ENCODE measurements around the gene RANBP2.

RANBP2 gene

DNA sequence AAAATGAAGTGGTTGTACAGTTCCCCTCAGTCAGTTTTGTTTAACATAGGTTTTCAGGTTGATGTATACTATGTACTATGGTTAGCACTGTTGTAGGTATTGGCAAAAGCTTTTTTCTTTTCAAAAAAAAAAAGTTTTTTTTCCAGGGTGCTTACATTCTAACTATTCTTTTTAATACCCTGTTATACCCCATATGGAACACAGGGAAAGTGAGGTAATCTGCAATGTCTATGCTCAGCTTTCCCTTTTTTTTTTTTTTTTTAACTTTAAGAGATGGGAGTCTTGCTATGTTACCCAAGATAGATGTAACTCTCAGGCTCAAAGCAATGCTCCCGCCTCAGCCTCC is 66.7 kb downstream of the RANBP2 start:
- no peak for DNase-seq

DNA sequence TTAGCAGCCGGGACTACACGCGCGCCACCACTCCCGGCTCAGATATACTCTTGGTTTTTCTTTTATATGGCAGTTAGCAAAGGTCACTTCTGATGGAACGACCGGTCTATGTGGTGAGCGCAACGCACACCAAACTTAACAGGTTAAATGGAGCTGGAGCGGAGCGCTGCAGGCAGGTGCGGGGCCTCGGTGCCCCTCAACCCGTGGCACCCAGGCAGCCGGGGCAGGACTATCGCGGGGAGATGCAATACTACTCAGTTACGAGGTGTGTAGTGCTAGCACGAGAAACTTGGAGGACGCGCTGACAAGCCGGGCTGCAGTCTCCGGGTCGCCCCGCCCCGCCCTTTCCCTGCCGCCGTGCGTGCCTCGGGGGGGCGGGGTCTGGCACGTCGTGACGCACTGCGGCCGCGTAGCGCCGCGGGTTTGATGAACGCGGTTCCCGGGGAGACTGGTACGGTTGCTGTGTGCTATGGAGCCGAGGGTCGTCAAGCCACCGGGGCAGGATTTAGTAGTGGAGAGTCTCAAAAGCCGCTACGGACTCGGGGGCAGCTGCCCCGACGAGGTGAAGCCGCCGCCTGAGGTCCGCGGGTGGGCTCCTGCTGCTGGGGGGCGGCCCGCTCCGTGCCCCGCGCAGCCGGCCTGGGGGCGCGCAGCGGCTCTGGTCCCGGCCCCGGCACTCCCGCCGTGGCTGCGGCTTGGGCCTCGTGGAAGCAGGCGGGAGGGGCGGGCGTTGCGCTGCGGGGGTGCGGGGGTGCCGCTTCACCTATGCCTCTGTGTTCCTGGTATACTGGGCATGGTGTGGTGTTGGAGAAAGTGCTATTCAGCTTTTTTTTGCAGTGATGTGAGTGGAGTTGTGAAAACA is 67.3 kb downstream of the RANBP2 start, which contains the start of gene CCDC138:
CCDC138 (plus strand) TSS at position 418 of the 862 bp plus-strand sequence; CDS start at position 470, 52 bp downstream.
- DNase-seq = peak; percentile 75 to 91 (median 79)

DNA sequence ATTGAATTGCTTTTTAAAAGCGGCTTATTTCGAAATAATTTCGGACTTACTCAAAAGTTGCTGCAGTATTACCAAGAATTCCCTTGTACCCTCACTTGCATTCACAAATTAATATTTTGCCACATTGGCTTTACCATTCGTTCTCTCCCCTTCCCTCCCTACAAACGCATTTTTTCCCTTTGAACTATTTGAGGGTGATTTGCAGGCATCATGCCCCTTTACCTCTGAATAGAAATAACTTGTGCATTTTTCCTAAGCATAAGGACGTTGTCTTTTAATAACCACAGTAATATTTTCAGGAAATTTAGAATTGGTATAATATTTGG is 67.9 kb downstream of the RANBP2 start:
- no peak for DNase-seq

DNA sequence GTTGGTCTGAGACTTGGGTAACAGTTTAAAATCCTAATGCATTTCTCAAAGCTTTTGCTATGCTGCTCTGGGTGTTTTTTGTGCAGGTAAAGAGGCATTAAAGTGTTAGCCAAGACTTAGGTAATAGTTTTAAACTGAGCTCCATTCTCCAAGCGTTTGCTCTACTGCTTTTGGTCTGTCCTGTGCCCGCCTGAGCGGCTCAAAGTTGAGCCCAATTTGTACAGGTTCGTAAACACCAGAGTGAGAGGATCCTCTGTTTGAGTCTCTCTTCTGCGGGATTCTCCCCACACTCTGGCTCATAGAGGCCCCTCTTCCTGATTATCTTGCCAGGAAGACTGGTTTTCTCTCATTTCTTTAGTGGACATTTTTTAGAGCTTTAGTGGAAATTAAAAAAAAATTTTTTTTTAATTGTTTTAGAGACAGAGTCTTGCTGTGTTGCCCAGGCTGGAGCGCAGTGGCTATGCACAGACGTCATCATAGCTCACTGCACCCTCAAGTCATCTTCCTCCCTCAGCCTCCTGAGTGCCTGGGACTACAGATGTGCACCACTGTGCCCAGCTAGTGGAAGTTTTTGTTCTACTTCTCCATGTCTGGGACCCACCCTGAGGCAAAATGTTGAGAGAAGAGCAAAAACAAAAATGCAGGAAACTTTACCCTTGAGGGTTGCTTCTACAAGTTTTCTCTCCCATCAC is 83.9 kb downstream of the RANBP2 start:
- no peak for DNase-seq

DNA sequence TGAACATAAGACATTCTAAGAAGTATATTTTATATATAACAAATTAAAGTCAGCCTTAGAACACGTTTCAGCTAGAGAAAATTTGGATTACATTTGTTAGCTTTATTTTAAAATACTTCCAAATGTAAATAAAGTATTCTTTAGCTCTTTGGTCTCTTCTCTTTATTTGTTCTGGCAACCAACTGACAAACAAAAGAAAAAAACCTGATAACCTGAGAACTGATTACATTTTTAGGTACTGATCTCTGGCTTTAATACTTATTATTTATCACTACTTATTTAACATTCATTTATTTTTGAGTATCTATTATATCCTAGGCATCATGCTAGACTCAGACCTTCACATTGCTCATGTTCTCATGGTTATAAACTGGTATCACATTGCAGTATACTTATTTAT is 85.8 kb downstream of the RANBP2 start:
- no peak for DNase-seq

DNA sequence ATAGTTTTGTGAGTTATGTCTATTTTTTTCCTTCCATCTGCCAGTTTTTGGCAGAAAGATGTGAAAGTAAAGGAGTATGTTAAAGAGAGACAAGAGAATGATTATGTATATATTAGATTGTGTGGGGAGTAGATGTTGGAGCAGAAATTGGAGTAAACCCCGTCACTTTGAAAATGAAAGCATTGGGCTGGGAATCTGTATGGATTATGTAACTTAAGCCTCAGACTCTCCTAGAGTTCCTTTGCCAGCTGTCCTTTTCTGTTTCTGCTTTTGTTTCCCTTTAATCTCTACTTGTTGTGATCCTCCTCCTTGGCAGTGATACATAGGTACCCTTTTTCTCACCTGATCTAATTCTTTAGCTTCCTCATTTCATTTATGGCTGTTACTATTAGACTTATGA is 86.5 kb downstream of the RANBP2 start:
- no peak for DNase-seq

DNA sequence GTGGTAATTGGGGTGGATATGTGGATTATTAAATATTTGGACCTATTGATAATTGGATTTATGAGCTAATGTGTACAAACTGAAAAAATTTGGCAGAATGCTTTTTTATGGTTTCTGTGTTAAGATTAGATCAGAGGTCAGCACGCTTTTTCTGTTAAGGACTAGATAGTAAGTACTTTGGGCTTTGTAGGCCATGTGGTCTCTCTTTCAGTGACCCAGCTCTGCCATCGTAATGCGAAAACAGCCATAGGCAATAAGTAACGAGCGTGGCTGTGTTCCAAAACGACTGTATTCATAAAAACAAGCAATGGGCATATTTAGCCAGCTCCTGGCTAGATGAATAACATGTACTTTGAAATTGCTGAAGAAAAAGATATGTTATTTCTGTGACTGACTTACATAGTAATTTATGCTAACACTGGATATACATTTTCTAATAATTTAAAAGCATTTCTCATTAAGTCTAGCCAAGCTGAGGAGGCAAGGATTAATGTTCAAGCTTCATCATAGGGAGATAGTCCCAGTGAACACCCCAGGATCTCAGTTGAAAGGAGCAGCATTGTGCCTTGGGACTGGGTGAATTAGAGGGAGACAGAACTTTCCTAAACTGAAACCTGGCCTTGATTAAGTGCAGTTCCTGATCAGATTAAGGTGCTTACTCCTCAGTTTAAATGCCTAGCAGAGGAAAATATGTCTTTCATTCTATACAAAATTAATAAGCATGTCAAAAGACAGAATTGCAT is 87.3 kb downstream of the RANBP2 start:
- no peak for DNase-seq

DNA sequence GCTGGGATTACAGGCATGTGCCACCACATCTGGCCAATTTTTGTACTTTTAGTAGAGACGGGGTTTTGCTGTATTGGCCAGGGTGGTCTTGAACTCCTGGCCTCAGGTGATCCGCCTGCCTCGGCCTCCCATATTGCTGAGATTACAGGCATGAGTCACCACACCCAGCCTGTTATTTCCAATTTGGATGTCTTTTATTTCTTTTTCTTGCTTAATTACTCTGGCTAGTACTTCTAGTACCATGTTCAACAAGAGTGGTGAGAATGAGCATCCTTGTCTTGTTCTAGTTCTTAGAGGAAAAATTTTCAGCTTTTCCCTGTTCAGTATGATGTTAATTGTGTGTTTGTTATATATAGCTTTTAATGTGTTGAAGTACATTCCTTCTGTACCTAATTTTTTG is 90.7 kb downstream of the RANBP2 start:
- DNase-seq = no peak

DNA sequence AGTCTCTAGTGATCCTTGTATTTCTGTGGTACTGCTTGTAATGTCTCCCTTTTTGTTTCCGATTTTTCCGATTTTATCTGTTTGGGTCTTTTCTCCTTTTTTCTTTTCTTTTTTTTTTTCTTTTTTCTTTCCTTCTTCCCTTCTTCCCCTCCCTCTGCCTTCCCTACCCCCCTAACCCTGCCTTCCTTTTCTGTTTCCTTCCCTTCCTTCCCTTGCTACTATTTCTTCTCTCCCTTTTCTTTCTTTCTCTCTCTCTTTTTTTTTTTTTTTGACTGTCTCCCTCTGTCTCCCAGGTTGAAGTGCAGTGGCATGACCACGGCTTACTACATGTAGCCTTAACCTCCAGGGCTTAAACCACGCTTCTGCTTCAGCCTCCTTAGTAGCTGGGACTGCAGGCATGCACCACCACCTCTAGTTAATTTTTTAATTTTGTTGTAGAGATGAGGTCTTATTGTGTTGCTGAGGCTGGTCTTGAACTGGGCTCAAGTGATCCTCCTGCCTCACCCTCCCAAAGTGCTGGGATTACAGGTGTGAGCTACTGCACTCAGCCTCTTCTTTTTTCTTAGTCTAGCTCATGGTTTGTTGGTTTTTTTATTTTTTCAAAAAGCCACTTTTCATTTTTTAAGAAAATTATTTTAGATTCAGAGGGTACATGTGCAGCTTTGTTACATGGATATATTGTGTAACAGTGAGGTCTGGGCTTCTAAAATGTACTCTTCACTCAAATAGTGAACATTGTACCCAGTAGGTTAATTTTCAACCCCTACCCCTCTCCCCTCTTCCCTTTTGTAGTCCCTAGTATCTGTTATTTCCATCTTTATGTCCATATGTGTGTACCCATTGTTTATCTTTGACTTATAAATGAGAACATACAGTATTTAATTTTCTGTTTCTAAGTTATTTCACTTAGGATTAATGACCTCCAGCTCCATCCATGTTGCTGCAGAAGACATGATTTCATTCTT is 92.0 kb downstream of the RANBP2 start:
- DNase-seq = no peak

DNA sequence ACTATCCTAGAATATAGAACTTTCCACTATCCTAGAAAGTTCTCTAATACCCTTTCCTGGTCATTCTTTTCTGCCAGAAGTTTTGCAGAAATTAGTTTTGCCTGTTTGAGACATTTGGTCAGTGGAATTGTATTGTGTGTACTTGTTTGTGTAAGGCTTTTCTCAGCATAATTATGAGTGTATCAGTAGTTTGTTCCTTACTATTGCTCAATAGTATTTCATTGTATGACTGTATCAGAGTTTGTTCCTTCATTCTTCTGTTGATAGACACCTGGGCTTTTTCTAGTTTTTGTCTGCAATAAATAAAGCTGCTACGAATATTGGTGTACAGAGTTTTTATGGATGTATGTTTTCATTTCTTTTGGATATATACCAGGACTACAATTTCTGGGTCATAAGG is 94.5 kb downstream of the RANBP2 start:
- no peak for DNase-seq

DNA sequence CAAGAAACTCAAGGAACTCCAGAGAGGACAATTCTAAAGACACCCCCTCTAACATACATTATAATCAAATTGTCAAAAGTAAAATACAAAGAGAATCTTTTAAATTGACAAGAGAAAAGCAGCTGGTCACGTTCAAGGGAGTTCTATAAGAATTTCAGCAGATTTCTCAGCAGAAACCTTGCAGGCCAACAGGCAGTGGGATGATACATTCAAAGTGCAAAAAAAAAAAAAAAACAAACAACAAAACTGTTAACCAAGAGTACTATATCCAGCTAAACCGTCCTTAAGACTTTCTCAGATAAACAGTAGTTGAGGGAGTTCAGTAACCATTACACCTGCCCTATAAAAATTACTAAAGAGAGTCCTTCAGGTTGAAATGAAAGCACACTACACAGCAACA is 101.2 kb downstream of the RANBP2 start:
- no peak for DNase-seq

DNA sequence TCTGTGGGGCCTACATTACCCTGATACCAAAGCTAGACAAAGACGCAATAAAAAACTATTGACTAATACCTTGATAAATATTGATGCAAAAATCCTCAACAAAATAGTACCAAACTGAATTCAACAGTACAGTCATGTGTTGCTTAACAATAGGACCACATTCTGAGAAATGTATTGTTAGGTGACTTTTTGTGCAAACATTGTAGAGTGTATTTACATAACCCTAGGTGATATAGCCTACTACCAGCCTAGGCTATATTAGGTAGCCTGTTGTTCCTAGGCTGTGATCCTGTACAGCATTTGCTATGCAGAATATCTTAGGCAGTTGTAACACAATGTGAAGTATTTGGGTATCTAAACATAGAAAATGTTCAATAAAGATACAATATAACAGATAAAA is 104.0 kb downstream of the RANBP2 start:
- DNase-seq = no peak

DNA sequence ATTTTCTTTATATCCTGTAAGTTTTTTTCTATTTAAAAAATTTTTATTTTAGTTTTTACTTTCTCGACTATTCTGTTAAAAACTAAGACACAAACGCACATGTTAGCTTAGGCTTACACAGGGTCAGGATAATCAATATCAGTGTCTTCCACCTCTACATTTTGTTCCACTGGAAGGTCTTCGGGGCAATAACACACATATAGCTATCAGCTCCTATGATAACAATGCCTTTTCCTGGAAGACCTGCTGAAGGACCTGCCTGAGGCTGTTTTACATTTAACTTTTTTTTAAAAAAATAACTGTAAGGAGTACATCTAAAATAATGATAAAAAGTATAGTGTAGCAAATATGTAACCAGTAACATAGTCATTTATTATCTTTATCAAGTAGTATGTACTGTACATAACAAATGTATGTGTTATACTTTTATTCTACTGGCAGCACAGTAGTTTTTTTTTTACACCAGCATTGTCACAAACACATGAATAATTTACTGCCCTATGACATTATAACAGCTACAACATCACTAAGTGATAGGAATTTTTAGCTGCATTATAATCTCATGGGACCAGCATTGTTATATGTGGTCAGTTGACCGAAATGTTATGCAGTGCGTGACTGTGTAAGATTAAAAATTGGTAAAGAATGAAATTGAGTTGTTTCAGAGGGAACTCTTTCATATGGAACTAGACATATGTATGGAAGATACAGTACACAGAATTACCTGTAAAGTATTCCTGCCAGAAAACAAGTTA is 105.2 kb downstream of the RANBP2 start:
- DNase-seq = no peak

DNA sequence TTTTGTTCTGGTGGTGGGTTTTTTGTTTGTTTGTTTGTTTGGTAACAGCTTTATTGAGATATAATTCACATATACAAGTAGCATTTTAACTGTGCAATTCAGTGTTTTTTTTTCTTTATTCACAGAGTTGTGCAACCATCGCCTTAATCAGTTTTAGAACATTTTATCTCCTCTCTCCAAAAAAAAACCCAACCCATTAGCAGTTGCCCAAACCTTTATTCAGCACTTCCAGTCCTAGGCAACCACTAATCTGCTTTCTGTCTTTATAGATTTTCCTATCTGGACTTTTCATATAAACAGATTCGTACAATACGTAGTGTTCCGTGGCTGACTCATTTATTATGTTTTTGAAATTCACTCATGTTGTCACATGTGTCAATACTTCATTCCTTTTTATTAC is 106.0 kb downstream of the RANBP2 start:
- no peak for DNase-seq

DNA sequence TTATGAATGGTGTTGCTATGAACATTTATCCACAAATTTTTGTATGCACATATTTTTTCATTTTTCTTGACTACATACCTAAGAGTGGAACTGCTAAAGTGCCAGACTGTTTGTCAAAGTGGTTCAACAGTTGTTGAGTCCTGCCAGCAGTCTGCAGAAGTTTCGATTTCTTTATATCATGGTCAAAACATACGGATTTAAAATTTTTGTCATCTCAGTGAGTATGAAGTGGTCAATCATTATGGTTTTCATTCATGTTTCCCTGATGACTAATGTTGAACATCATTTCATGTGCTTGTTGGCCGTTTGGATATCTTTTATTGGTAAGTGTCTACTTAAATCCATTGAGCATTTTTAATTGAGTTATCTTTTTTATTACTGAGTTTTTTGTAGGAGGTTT is 106.5 kb downstream of the RANBP2 start:
- no peak for DNase-seq

DNA sequence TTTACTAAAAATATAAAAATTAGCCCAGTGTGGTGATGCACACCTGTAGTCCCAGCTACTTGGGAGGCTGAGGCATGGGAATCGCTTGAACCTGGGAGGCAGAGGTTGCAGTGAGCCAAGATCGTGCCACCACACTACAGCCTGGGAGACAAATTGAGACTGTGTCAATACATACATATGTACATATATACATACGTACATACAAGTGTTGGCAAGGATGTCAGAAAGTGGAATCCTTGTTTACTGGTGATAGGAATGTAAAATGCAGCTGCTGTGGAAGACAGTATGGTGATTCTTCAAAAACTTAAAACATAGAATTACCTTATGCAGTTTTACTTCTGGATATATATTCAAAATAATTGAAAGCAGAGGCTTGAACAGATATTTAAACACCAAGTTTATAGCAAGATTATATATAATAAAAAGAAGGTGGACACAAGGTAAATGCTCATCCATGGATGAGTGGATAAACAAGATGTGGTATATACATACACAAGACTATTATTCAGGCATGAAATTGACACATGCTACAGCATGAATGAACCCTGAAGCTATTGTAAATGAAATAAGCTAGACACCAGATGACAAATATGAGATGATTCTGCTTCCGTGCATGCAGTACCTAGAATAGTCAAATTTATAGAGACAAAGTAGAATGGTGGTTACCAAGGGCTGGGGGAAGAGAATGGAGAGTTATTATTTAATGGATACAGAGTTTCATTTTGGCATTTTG is 110.5 kb downstream of the RANBP2 start:
- DNase-seq = no peak

DNA sequence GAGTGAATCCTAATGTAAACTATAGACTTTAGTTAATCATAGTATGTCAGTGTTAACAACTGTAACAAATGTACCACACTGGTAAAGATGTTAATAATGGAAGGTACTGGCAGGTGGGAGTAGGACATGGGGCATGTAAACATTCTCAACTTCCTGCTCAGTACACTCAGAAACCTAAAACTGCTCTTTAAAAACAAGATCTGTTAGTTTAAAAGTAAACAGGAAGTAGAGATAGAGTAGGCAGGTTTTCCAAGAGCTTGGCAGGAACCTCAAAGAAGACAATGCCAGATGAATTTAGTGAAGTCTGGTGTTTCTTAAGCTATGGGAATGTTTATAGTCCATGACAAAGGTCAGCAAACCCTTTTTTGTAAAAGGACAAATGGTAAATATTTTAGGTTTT is 113.9 kb downstream of the RANBP2 start:
- DNase-seq = no peak

DNA sequence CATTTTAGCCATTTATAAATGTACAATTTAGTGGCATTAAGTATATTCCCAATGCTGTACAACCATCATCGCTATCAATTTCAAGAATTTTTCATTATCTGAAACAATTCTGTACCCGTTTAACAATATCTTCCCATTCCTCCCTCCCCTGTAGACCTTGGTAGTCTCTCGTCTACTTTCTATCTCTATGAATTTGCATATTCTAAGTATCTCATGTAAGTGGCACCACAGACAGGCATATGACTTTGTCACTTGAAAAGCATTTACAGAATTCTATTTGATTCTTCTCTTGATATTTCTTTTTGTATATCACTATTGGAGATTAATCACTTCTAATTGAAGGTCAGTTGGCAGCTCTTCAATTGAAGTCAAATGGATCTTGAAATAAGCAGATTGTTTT is 115.3 kb downstream of the RANBP2 start:
- no peak for DNase-seq

DNA sequence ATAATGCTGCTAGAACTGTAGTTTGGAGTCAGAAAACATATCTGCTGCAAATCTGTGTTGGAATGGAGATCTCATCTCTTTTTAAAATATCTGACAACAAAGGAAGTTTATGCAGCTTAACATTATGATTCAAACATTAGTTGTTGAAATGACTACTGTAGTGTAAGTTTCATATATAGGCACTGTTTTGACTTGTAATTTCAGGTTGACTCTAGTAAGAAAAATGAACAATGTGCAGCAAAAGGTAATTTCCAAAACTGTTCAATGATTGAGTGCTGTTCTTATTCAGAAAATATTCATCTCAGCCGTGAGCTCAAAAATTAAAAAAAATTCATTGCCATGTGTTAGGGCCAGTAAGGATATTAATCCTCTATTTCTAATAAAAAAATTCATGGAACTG is 115.8 kb downstream of the RANBP2 start:
- no peak for DNase-seq

Data from activated naive CD4-positive, alpha-beta T cell (primary cell).